ENCODE measurements around the gene MYB. TPM values are rescaled to one million over a fixed set of nuclear protein-coding genes. Genes with fewer than 3 reads are reported as not detected.

Gene MYB
- total RNA-seq, 1 experiment from 2014 or later: 3.7 TPM

DNA sequence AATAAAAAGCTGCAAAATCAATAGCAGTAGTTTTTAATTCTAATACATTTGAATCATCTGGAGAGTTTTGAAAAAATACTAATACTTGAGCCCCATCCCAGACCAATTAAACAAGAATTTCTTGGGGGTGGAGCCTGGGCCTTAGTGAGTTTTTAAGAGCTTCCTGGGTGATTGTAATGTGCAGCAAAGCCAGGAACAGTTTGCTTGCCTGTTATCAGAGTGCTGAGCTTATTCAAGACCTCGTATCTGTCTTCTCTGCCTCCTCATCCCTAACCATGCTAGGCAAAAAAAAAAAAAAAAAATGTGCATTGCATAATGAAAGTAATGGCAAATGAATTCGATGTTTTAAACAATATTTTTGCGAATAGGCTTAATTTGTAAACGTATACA is 36.4 kb upstream of the MYB start:
- no peak for DNase-seq (ENCODE audit: low read depth, low spot score)
- BruUV-seq (replicated peaks): no TSS peak
- Histone ChIP-seq H4K20me1 (ENCODE audit: insufficient read depth) (no peaks in the 10 kb centered on the region), H2AFZ (ENCODE audit: low read depth, low read length, poor library complexity, severe bottlenecking) (no peak overlapping the region), H3K4me1 (ENCODE audit: control insufficient read depth in 1 of 2, insufficient read depth in 2 of 2, low read length in 2 of 2) (peaks cover 0 to 6% of the 10 kb centered on the region in 2 experiments; a peak in 1 of 4 replicates), H3K79me2 (ENCODE audit: insufficient read depth, low read length) (no peaks in the 10 kb centered on the region), H3K27ac (ENCODE audit: low read depth, low read length) (no peak overlapping the region), H3K9me3 (ENCODE audit: control insufficient read depth in 1 of 2, insufficient read depth in 1 of 2, low read depth in 1 of 2, low read length in 2 of 2) (no peaks in the 10 kb centered on the region), H3K36me3 (ENCODE audit: control insufficient read depth in 1 of 2, insufficient read depth in 2 of 2, low read length in 2 of 2) (no peaks in the 10 kb centered on the region), H3K9ac (ENCODE audit: low read length) (no peak overlapping the region), H3K9me2 (ENCODE audit: insufficient read depth) (no peaks in the 10 kb centered on the region), H3K4me3 (replicated peaks in 1 of 2; ENCODE audit: low read depth in 1 of 2, low read length in 2 of 2) (no peak overlapping the region), H3K27me3 (ENCODE audit: insufficient read depth, low read length) (no peaks in the 10 kb centered on the region), H3K4me2 (ENCODE audit: low read length) (no peak overlapping the region)
- RAD21 ChIA-PET (ENCODE audit: low non-redundant PET in 1 of 2, low total read pairs in 2 of 2, uncharacterized antibody in 2 of 2, unreplicated experiment in 2 of 2): interaction anchor here in 1 of 2 experiments (0.7 to 1.2 kb wide), 2 partner anchors 40 to 353 kb away, joined by 3 to 5 read pairs; no protein-coding TSS in a partner anchor
- intact Hi-C loops (cut with micrococcal nuclease): loop anchor here (1.0 kb wide), 3 partner anchors 40 to 283 kb away; no protein-coding TSS in a partner anchor
- POLR2A ChIA-PET: interaction anchor here (0.8 kb wide), 1 partner anchor 39 kb away, joined by 3 read pairs; no protein-coding TSS in a partner anchor
- no peak for ATAC-seq
- CTCF ChIA-PET: interaction anchor here (0.6 to 1.8 kb wide), 13 partner anchors 13 to 525 kb away, joined by 3 to 21 read pairs (median 3); partner anchors contain the start of gene MYB
- TF ChIP-seq SRF (IDR thresholded peaks at IDR 0.05; ENCODE audit: low read depth) (no peak), CTCF (IDR thresholded peaks at IDR 0.05 in 2 of 3, conservative IDR thresholded peaks at IDR 0.05 in 1 of 3; ENCODE audit: borderline replicate concordance in 1 of 3, insufficient read depth in 1 of 3, low read depth in 2 of 3, low read length in 2 of 3) (no peak), TCF7L2 (IDR thresholded peaks at IDR 0.05; ENCODE audit: borderline replicate concordance, extremely low read depth, insufficient read depth, insufficient read length) (no peak), POLR2AphosphoS5 (IDR thresholded peaks at IDR 0.05; ENCODE audit: low read depth, low read length) (no peak), ELF1 (IDR thresholded peaks at IDR 0.05; ENCODE audit: borderline replicate concordance, low read depth) (no peak), CEBPB (IDR thresholded peaks at IDR 0.05; ENCODE audit: low read depth) (no peak), EGR1 (IDR thresholded peaks at IDR 0.05; ENCODE audit: low read depth) (no peak), POLR2A (IDR thresholded peaks at IDR 0.05; ENCODE audit: borderline replicate concordance, extremely low read depth, insufficient read depth, insufficient read length) (no peak), CBX3 (IDR thresholded peaks at IDR 0.05; ENCODE audit: low read depth) (no peak), YY1 (IDR thresholded peaks at IDR 0.05; ENCODE audit: extremely low read depth, insufficient replicate concordance, low read depth, low read length) (no peak), FOSL1 (IDR thresholded peaks at IDR 0.05; ENCODE audit: low read depth) (no peak)
